Liver (tissue), 9 donors: ENCODE measurements around the gene SLC35F4. TPM values are rescaled to one million over a fixed set of nuclear protein-coding genes. Genes with fewer than 3 reads are reported as not detected.

Experiments used
- DNase-seq: peaks from one replicate; pipeline ENCODE4 v3.0.0-alpha.2; 2017; ENCODE audit warnings: low spot score
- H3K27ac ChIP-seq, 2 donors: one replicate each; pipeline ENCODE4 v1.7.0; 2013; ENCODE audit warnings: inconsistent platforms in 2 of 2, low read length in 2 of 2, control low read depth in 1 of 2, low read depth in 1 of 2, mild to moderate bottlenecking in 1 of 2
- H3K27me3 ChIP-seq, 4 donors: one replicate each; pipeline versions ENCODE4 v1.6.1 to v1.7.0; 2013; ENCODE audit warnings: low read length in 3 of 4, inconsistent platforms in 1 of 4, mild to moderate bottlenecking in 1 of 4, moderate library complexity in 1 of 4; ENCODE audit not compliant: control insufficient read depth in 4 of 4, insufficient read depth in 4 of 4
- H3K36me3 ChIP-seq, 4 donors: one replicate each; pipeline versions ENCODE4 v1.6.1 to v1.7.0; 2013; ENCODE audit warnings: low read length in 3 of 4, mild to moderate bottlenecking in 3 of 4, low read depth in 1 of 4, moderate library complexity in 1 of 4; ENCODE audit not compliant: control insufficient read depth in 4 of 4, insufficient read depth in 3 of 4
- H3K4me1 ChIP-seq, 4 donors: one replicate each; pipeline versions ENCODE4 v1.6.1 to v1.7.0; 2013; ENCODE audit warnings: low read length in 3 of 4, mild to moderate bottlenecking in 3 of 4, moderate library complexity in 1 of 4; ENCODE audit not compliant: control insufficient read depth in 4 of 4, insufficient read depth in 4 of 4
- H3K4me3 ChIP-seq, 3 donors: one replicate each; pipeline versions ENCODE4 v1.6.1 to v1.7.0; 2013; ENCODE audit warnings: low read length in 3 of 3, control low read depth in 1 of 3, low read depth in 1 of 3, mild to moderate bottlenecking in 1 of 3
- H3K9ac ChIP-seq, 2 donors: one replicate each; pipeline ENCODE4 v1.7.0; 2013; ENCODE audit warnings: low read length in 2 of 2, mild to moderate bottlenecking in 2 of 2, moderate library complexity in 2 of 2, control low read depth in 1 of 2, low read depth in 1 of 2
- H3K9me3 ChIP-seq, 4 donors: one replicate each; pipeline versions ENCODE4 v1.6.1 to v1.7.0; 2013; ENCODE audit warnings: low read length in 3 of 4; ENCODE audit not compliant: control insufficient read depth in 4 of 4
- ATF3 ChIP-seq: IDR thresholded peaks from 2 replicates; pipeline ENCODE4 v1.6.1; 2016; ENCODE audit warnings: antibody characterized with exemption
- CTCF ChIP-seq: fragments of 150-350 bp; IDR thresholded peaks from 2 replicates; pipeline ENCODE4 v1.5.1; 2017; ENCODE audit warnings: improper control_type of control experiment, low read depth, low read length; ENCODE audit not compliant: missing input control
- EGR1 ChIP-seq, 2 donors: IDR thresholded peaks; 2 replicates each; pipeline ENCODE4 v1.6.1; 2016 to 2018; ENCODE audit warnings: antibody characterized with exemption in 2 of 2, low read depth in 2 of 2
- FOXA1 ChIP-seq: IDR thresholded peaks from 2 replicates; pipeline ENCODE4 v1.6.1; 2016; ENCODE audit warnings: antibody characterized with exemption
- FOXA2 ChIP-seq: IDR thresholded peaks from 2 replicates; pipeline ENCODE4 v1.6.1; 2016; ENCODE audit warnings: antibody characterized with exemption
- GABPA ChIP-seq, 2 donors: IDR thresholded peaks in 1 of 2; conservative IDR thresholded peaks in 1 of 2; 2 replicates each; pipeline ENCODE4 v1.6.1; 2016; ENCODE audit warnings: antibody characterized with exemption in 2 of 2, mild to moderate bottlenecking in 1 of 2, moderate library complexity in 1 of 2
- HNF4A ChIP-seq, 2 donors: conservative IDR thresholded peaks; 2 replicates each; pipeline ENCODE4 v1.6.1; 2016; ENCODE audit warnings: antibody characterized with exemption in 2 of 2, mild to moderate bottlenecking in 2 of 2
- HNF4G ChIP-seq: IDR thresholded peaks from 2 replicates; pipeline ENCODE4 v1.6.1; 2016; ENCODE audit warnings: antibody characterized with exemption
- JUND ChIP-seq, 2 donors: IDR thresholded peaks; 2 replicates each; pipeline ENCODE4 v1.6.1; 2016; ENCODE audit warnings: antibody characterized with exemption in 2 of 2
- MAX ChIP-seq: IDR thresholded peaks from 2 replicates; pipeline ENCODE4 v1.6.1; 2016; ENCODE audit warnings: antibody characterized with exemption
- NR2F2 ChIP-seq: IDR thresholded peaks from 2 replicates; pipeline ENCODE4 v1.6.1; 2016; ENCODE audit warnings: antibody characterized with exemption
- RAD21 ChIP-seq, 2 donors: IDR thresholded peaks; 2 replicates each; pipeline ENCODE4 v1.6.1; 2016; ENCODE audit warnings: antibody characterized with exemption in 2 of 2, mild to moderate bottlenecking in 2 of 2
- REST ChIP-seq: IDR thresholded peaks from 2 replicates; pipeline ENCODE4 v1.6.1; 2016; ENCODE audit warnings: antibody characterized with exemption, mild to moderate bottlenecking
- RXRA ChIP-seq, 2 donors: IDR thresholded peaks; 2 replicates each; pipeline ENCODE4 v1.6.1; 2017 to 2018; ENCODE audit warnings: antibody characterized with exemption in 2 of 2, mild to moderate bottlenecking in 1 of 2
- SP1 ChIP-seq: IDR thresholded peaks from 2 replicates; pipeline ENCODE4 v1.6.1; 2018; ENCODE audit warnings: antibody characterized with exemption, mild to moderate bottlenecking
- TAF1 ChIP-seq: conservative IDR thresholded peaks from 2 replicates; pipeline ENCODE4 v1.6.1; 2016; ENCODE audit warnings: antibody characterized with exemption, mild to moderate bottlenecking
- YY1 ChIP-seq: IDR thresholded peaks from 2 replicates; pipeline ENCODE4 v1.6.1; 2016; ENCODE audit warnings: antibody characterized with exemption, mild to moderate bottlenecking
- ZBTB33 ChIP-seq: IDR thresholded peaks from 2 replicates; pipeline ENCODE4 v1.6.1; 2016; ENCODE audit warnings: antibody characterized with exemption
- WGBS: extraction: QIAGEN DNeasy Blood & Tissue Kit; methylation state at CpG from one replicate; pipeline ENCODE4 v1.1.7; 2013; 5-methylcytosine and 5-hydroxymethylcytosine counted together
- polyA plus RNA-seq, 2 donors: library from polyadenylated mRNA; stranded (reverse) in 1 of 2; unstranded in 1 of 2; fragments of 200-250 nt in 1 of 2; fragments of >200 nt in 1 of 2; fragmentation: Nextera tagmentation in 1 of 2; extraction: Ambion mirVana in 1 of 2; gene quantifications; one replicate each; pipeline versions ENCODE4 v1.2.1 to v1.2.3, GENCODE V29; 2013 to 2015
- total RNA-seq, 2 donors: library from RNA; depleted of rRNA; stranded (reverse); fragments of >200 nt; gene quantifications; one replicate each; pipeline ENCODE4 v1.2.3, GENCODE V29; 2014
- donor health status: healthy.
- donor health status: healthy.
- donor health status: healthy.
- donor health status: healthy.
- donor health status: healthy.

SLC35F4 gene
- total and polyA plus RNA-seq, 4 donors: not detected

GRCh38 chr14:57771801-57772200 lies 94.1 kb downstream of the SLC35F4 start:
- DNase-seq: no peak
- H3K4me1 ChIP-seq: no peaks in the 10 kb centered on the region
- TF ChIP-seq RXRA (IDR thresholded peaks at IDR 0.05): no peak
- no peak for TF ChIP-seq GABPA (IDR thresholded peaks at IDR 0.05 in 1 of 2, conservative IDR thresholded peaks at IDR 0.05 in 1 of 2)
- TF ChIP-seq YY1: no peak
- TF ChIP-seq NR2F2: no peak
- TF ChIP-seq MAX: no peak
- TF ChIP-seq SP1: no peak
- no peak for TF ChIP-seq HNF4G
- no peak for TF ChIP-seq HNF4A (conservative IDR thresholded peaks at IDR 0.05)
- no peak for TF ChIP-seq ATF3
- no peak for TF ChIP-seq REST
- TF ChIP-seq EGR1 (IDR thresholded peaks at IDR 0.05; ENCODE audit: low read depth in 2 of 2): no peak
- no peak for TF ChIP-seq CTCF
- no peak for TF ChIP-seq TAF1
- TF ChIP-seq ZBTB33: no peak
- no peak for TF ChIP-seq JUND (IDR thresholded peaks at IDR 0.05)
- no peak for TF ChIP-seq FOXA2
- H3K27ac ChIP-seq: no peak overlapping the region
- no peak overlapping the region for H3K4me3 ChIP-seq
- no peak overlapping the region for H3K9ac ChIP-seq
- no peaks in the 10 kb centered on the region for H3K36me3 ChIP-seq
- H3K27me3 ChIP-seq: no peaks in the 10 kb centered on the region
- no peaks in the 10 kb centered on the region for H3K9me3 ChIP-seq
- WGBS: 83% methylated on average over 4 of the region's 4 CpGs

- H3K36me3 ChIP-seq: no peaks in the 10 kb centered on the region
- peaks cover 0 to 3% (median 0%) of the 10 kb centered on the region in 4 donors for H3K9me3 ChIP-seq
- H3K27ac ChIP-seq: no peak overlapping the region
- H3K4me1 ChIP-seq: no peaks in the 10 kb centered on the region
- no peak overlapping the region for H3K9ac ChIP-seq
- H3K4me3 ChIP-seq: no peak overlapping the region
- 66% methylated on average over 5 of the region's 5 CpGs for WGBS
- no peak for DNase-seq
- no peaks in the 10 kb centered on the region for H3K27me3 ChIP-seq
- TF ChIP-seq MAX (no peak), CTCF (no peak), REST (no peak), YY1 (no peak), RAD21 (IDR thresholded peaks at IDR 0.05) (no peak), JUND (IDR thresholded peaks at IDR 0.05) (no peak), EGR1 (IDR thresholded peaks at IDR 0.05; ENCODE audit: low read depth in 2 of 2) (no peak), TAF1 (no peak), SP1 (no peak), FOXA1 (no peak)
These were observed 95.9 kb downstream of the SLC35F4 start for GRCh38 chr14:57769863-57770523.
